Measurements from ENCODE around the gene NDUFB5. TPM values are rescaled to one million over a fixed set of nuclear protein-coding genes. Genes with fewer than 3 reads are reported as not detected.

NDUFB5 gene
- total RNA-seq, 1 donor, result 103 TPM

GRCh38 chr3:179589143-179589542, 15.5 kb upstream of the NDUFB5 start:
- no peaks in the 10 kb centered on the region for H3K27me3 ChIP-seq (ENCODE audit: insufficient read depth, low read length)
- H3K4me2 ChIP-seq (ENCODE audit: insufficient read depth, low read length), result no peak overlapping the region
- no peaks in the 10 kb centered on the region for H3K79me2 ChIP-seq (ENCODE audit: insufficient read depth, low read length)
- no peak overlapping the region for H2AFZ ChIP-seq (ENCODE audit: low read length)
- peaks cover 73% of the 10 kb centered on the region for H3K36me3 ChIP-seq (ENCODE audit: insufficient read depth, low read length)
- H3K27ac ChIP-seq (ENCODE audit: low read depth, low read length), result peak overlapping the region; percentile 48
- no peak overlapping the region for H3K4me3 ChIP-seq (ENCODE audit: insufficient read depth, low read length)
- H3K4me1 ChIP-seq (ENCODE audit: insufficient read depth, low read length), result no peaks in the 10 kb centered on the region
- no peaks in the 10 kb centered on the region for H3K9me3 ChIP-seq (ENCODE audit: low read depth, low read length)
- TF ChIP-seq CTCF (IDR thresholded peaks at IDR 0.05; ENCODE audit: extremely low read depth, low read depth, low read length), result no peak
- no peak for DNase-seq (ENCODE audit: insufficient read length, low spot score, missing footprints)
- no peaks in the 10 kb centered on the region for H4K20me1 ChIP-seq (ENCODE audit: insufficient read depth, low read length)

- H3K4me3 ChIP-seq (ENCODE audit: insufficient read depth, low read length), result no peak overlapping the region
- H4K20me1 ChIP-seq (ENCODE audit: insufficient read depth, low read length), result no peaks in the 10 kb centered on the region
- H3K4me1 ChIP-seq (ENCODE audit: insufficient read depth, low read length), result no peaks in the 10 kb centered on the region
- H3K79me2 ChIP-seq (ENCODE audit: insufficient read depth, low read length), result no peaks in the 10 kb centered on the region
- no peak overlapping the region for H3K4me2 ChIP-seq (ENCODE audit: insufficient read depth, low read length)
- DNase-seq (ENCODE audit: insufficient read length, low spot score, missing footprints), result no peak
- TF ChIP-seq CTCF (IDR thresholded peaks at IDR 0.05; ENCODE audit: extremely low read depth, low read depth, low read length), result no peak
- H3K36me3 ChIP-seq (ENCODE audit: insufficient read depth, low read length), result peaks cover 74% of the 10 kb centered on the region
- peak overlapping the region; percentile 22 for H3K27ac ChIP-seq (ENCODE audit: low read depth, low read length)
- no peaks in the 10 kb centered on the region for H3K9me3 ChIP-seq (ENCODE audit: low read depth, low read length)
- H3K27me3 ChIP-seq (ENCODE audit: insufficient read depth, low read length), result no peaks in the 10 kb centered on the region
- H2AFZ ChIP-seq (ENCODE audit: low read length), result no peak overlapping the region
Observed at GRCh38 chr3:179590669-179591068, 13.9 kb upstream of the NDUFB5 start.

- H4K20me1 ChIP-seq (ENCODE audit: insufficient read depth, low read length), result no peaks in the 10 kb centered on the region
- no peak for TF ChIP-seq CTCF (IDR thresholded peaks at IDR 0.05; ENCODE audit: extremely low read depth, low read depth, low read length)
- H3K4me1 ChIP-seq (ENCODE audit: insufficient read depth, low read length), result no peaks in the 10 kb centered on the region
- no peak overlapping the region for H3K4me3 ChIP-seq (ENCODE audit: insufficient read depth, low read length)
- no peak overlapping the region for H2AFZ ChIP-seq (ENCODE audit: low read length)
- no peaks in the 10 kb centered on the region for H3K9me3 ChIP-seq (ENCODE audit: low read depth, low read length)
- no peaks in the 10 kb centered on the region for H3K79me2 ChIP-seq (ENCODE audit: insufficient read depth, low read length)
- peaks cover 71% of the 10 kb centered on the region for H3K36me3 ChIP-seq (ENCODE audit: insufficient read depth, low read length)
- peak overlapping the region; percentile 22 for H3K27ac ChIP-seq (ENCODE audit: low read depth, low read length)
- H3K27me3 ChIP-seq (ENCODE audit: insufficient read depth, low read length), result no peaks in the 10 kb centered on the region
- no peak overlapping the region for H3K4me2 ChIP-seq (ENCODE audit: insufficient read depth, low read length)
- DNase-seq (ENCODE audit: insufficient read length, low spot score, missing footprints), result no peak
Observed at GRCh38 chr3:179591313-179591712, 13.3 kb upstream of the NDUFB5 start.

- no peak for DNase-seq (ENCODE audit: insufficient read length, low spot score, missing footprints)
- Histone ChIP-seq H3K27me3 (ENCODE audit: insufficient read depth, low read length) (no peaks in the 10 kb centered on the region), H3K4me1 (ENCODE audit: insufficient read depth, low read length) (peaks cover 11% of the 10 kb centered on the region), H3K36me3 (ENCODE audit: insufficient read depth, low read length) (peaks cover 63% of the 10 kb centered on the region), H3K9me3 (ENCODE audit: low read depth, low read length) (no peaks in the 10 kb centered on the region), H2AFZ (ENCODE audit: low read length) (no peak overlapping the region), H3K4me3 (ENCODE audit: insufficient read depth, low read length) (no peak overlapping the region), H3K4me2 (ENCODE audit: insufficient read depth, low read length) (no peak overlapping the region), H4K20me1 (ENCODE audit: insufficient read depth, low read length) (peaks cover 3% of the 10 kb centered on the region), H3K27ac (ENCODE audit: low read depth, low read length) (no peak overlapping the region), H3K79me2 (ENCODE audit: insufficient read depth, low read length) (peaks cover 49% of the 10 kb centered on the region)
- no peak for TF ChIP-seq CTCF (IDR thresholded peaks at IDR 0.05; ENCODE audit: extremely low read depth, low read depth, low read length)
Observed at GRCh38 chr3:179599531-179599930, 5.1 kb upstream of the NDUFB5 start.
